SK-N-SH (cell line): ENCODE measurements around the gene MARK3. TPM values are rescaled to one million over a fixed set of nuclear protein-coding genes. Genes with fewer than 3 reads are reported as not detected.

Source experiments
- CTCF ChIA-PET: fragments of 300-600, 350-600 bp; formaldehyde crosslinking; extraction: SDS; loops from one replicate; lab custom pipeline; 2021; lab: Yijun Ruan, JAX
- POLR2A ChIA-PET: fragments of 350-600 bp; sonication (Branson Sonifier 250); formaldehyde crosslinking; extraction: SDS; loops from one replicate; lab custom pipeline; 2020; ENCODE audit warnings: antibody characterized with exemption, inconsistent platforms; lab: Yijun Ruan, JAX
- DNase-seq: peaks from one replicate; pipeline ENCODE4 v3.0.0; 2012
- H2AFZ ChIP-seq: fragments of 200-600 bp; sonication (generic); 2 replicates; pipeline ENCODE4 v1.8.1; 2016; ENCODE audit warnings: antibody characterized with exemption, mild to moderate bottlenecking, low read depth
- H3F3A ChIP-seq: fragments of 200-600 bp; sonication (generic); replicated peaks from 2 replicates; pipeline ENCODE3; 2016; ENCODE audit warnings: antibody characterized with exemption, mild to moderate bottlenecking; ENCODE audit not compliant: insufficient read depth
- H3K27ac ChIP-seq, 2 experiments: fragments of 200-500 bp in 1 of 2; fragments of 200-600 bp in 1 of 2; sonication (Bioruptor generic) in 1 of 2; sonication (generic), shearing (Covaris generic) in 1 of 2; 2 replicates each; pipeline versions ENCODE4 v1.5.1 to v1.6.1; 2014 to 2016; ENCODE audit warnings: low read depth in 2 of 2, inconsistent platforms in 1 of 2, low read length in 1 of 2, mild to moderate bottlenecking in 1 of 2, mixed read lengths in 1 of 2
- H3K27me3 ChIP-seq: fragments of 200-600 bp; sonication (generic), shearing (Covaris generic); 2 replicates; pipeline ENCODE4 v1.6.1; 2016; ENCODE audit warnings: mixed run types; ENCODE audit not compliant: insufficient read depth
- H3K36me3 ChIP-seq, 2 experiments: fragments of 200-500 bp in 1 of 2; fragments of 200-600 bp in 1 of 2; sonication (Bioruptor generic) in 1 of 2; sonication (generic) in 1 of 2; replicated peaks in 1 of 2; 2 replicates each; pipeline versions ENCODE3 to v1.5.1; 2014 to 2016; ENCODE audit warnings: low read length in 1 of 2, mild to moderate bottlenecking in 1 of 2; ENCODE audit not compliant: insufficient read depth in 2 of 2, control insufficient read depth in 1 of 2
- H3K4me1 ChIP-seq, 2 experiments: fragments of 200-500 bp in 1 of 2; fragments of 200-600 bp in 1 of 2; sonication (Bioruptor generic) in 1 of 2; sonication (generic), shearing (Covaris generic) in 1 of 2; 2 replicates each; pipeline versions ENCODE4 v1.5.1 to v1.6.1; 2014 to 2016; ENCODE audit warnings: low read depth in 1 of 2, low read length in 1 of 2, mixed run types in 1 of 2; ENCODE audit not compliant: insufficient read depth in 2 of 2, control insufficient read depth in 1 of 2
- H3K4me2 ChIP-seq: fragments of 200-600 bp; sonication (generic), shearing (Covaris generic); 2 replicates; pipeline ENCODE4 v1.6.1; 2017; ENCODE audit warnings: mixed run types
- H3K4me3 ChIP-seq, 2 experiments: fragments of 200-500 bp in 1 of 2; fragments of 200-600 bp in 1 of 2; sonication (Bioruptor generic) in 1 of 2; sonication (generic), shearing (Covaris generic) in 1 of 2; 2 replicates each; pipeline versions ENCODE4 v1.5.1 to v1.8.1; 2014 to 2016; ENCODE audit warnings: low read depth in 2 of 2, inconsistent platforms in 1 of 2, low read length in 1 of 2, mild to moderate bottlenecking in 1 of 2, mixed read lengths in 1 of 2, moderate library complexity in 1 of 2
- H3K79me2 ChIP-seq: fragments of 200-600 bp; sonication (generic); 2 replicates; pipeline ENCODE4 v1.8.1; 2017; ENCODE audit warnings: mild to moderate bottlenecking; ENCODE audit not compliant: insufficient read depth
- H3K9ac ChIP-seq: fragments of 200-600 bp; sonication (generic); 2 replicates; pipeline ENCODE4 v1.6.1; 2017; ENCODE audit warnings: mixed run types
- H3K9me2 ChIP-seq: fragments of 200-600 bp; sonication (generic); 2 replicates; pipeline ENCODE4 v1.6.1; 2017; ENCODE audit warnings: mixed run types
- H3K9me3 ChIP-seq: fragments of 200-600 bp; sonication (generic); 2 replicates; pipeline ENCODE4 v1.6.1; 2017; ENCODE audit warnings: mixed run types, mild to moderate bottlenecking, moderate library complexity
- H4K20me1 ChIP-seq: fragments of 200-600 bp; sonication (generic); 2 replicates; pipeline ENCODE4 v1.6.1; 2017; ENCODE audit warnings: mild to moderate bottlenecking, mixed run types; ENCODE audit not compliant: insufficient read depth
- CHD2 ChIP-seq: fragments of 150-350 bp; IDR thresholded peaks from 2 replicates; pipeline ENCODE4 v1.6.1; 2018; ENCODE audit warnings: low read length; ENCODE audit not compliant: partially characterized antibody
- CTCF ChIP-seq: fragments of 200-600 bp; sonication (generic); IDR thresholded peaks from 2 replicates; pipeline ENCODE4 v1.6.1; 2017; ENCODE audit warnings: antibody characterized with exemption, mild to moderate bottlenecking, moderate library complexity
- FOSL2 ChIP-seq: IDR thresholded peaks from 2 replicates; pipeline ENCODE4 v1.4.0; 2012; ENCODE audit warnings: low read depth, mild to moderate bottlenecking, moderate library complexity, borderline replicate concordance
- FOXM1 ChIP-seq: IDR thresholded peaks from 2 replicates; pipeline ENCODE4 v1.4.0; 2012; ENCODE audit warnings: low read depth, mild to moderate bottlenecking
- IRF3 ChIP-seq: fragments of 150-350 bp; IDR thresholded peaks from 2 replicates; pipeline ENCODE4 v1.6.1; 2016; ENCODE audit warnings: mild to moderate bottlenecking, low read depth, low read length
- MEF2A ChIP-seq: IDR thresholded peaks from 2 replicates; pipeline ENCODE4 v1.4.0; 2012; ENCODE audit warnings: low read depth, borderline replicate concordance
- MXI1 ChIP-seq: IDR thresholded peaks from 2 replicates; pipeline ENCODE4 v1.6.1; 2012; ENCODE audit warnings: mild to moderate bottlenecking, low read depth, low read length, improper control_type of control experiment
- NRF1 ChIP-seq: IDR thresholded peaks from 2 replicates; pipeline ENCODE4 v1.6.1; 2012; ENCODE audit warnings: low read depth, mild to moderate bottlenecking, low read length
- PBX3 ChIP-seq: IDR thresholded peaks from 2 replicates; pipeline ENCODE4; 2012
- POLR2AphosphoS5 ChIP-seq: IDR thresholded peaks from 2 replicates; pipeline ENCODE4 v1.6.1; 2012; ENCODE audit warnings: low read depth, low read length
- RCOR1 ChIP-seq: fragments of 150-350 bp; IDR thresholded peaks from 2 replicates; pipeline ENCODE4 v1.6.1; 2017; ENCODE audit warnings: antibody characterized with exemption, low read length
- RFX5 ChIP-seq: IDR thresholded peaks from 2 replicates; pipeline ENCODE4 v1.6.1; 2012; ENCODE audit warnings: mild to moderate bottlenecking, improper control_type of control experiment, low read length
- RXRA ChIP-seq: IDR thresholded peaks from 2 replicates; pipeline ENCODE4 v1.4.0; 2012; ENCODE audit warnings: low read depth, mild to moderate bottlenecking, borderline replicate concordance
- SMC3 ChIP-seq: IDR thresholded peaks from 2 replicates; pipeline ENCODE4 v1.6.1; 2012; ENCODE audit warnings: low read depth, low read length, improper control_type of control experiment
- TCF12 ChIP-seq: IDR thresholded peaks from 2 replicates; pipeline ENCODE4 v1.4.0; 2012
- YY1 ChIP-seq: IDR thresholded peaks from 2 replicates; pipeline ENCODE4 v1.4.0; 2012; ENCODE audit warnings: low read depth, mild to moderate bottlenecking
- WGBS: methylation state at CpG from one replicate; pipeline ENCODE4 v1.1.6; 2017; ENCODE audit warnings: low lambda C conversion rate; 5-methylcytosine and 5-hydroxymethylcytosine counted together
- polyA plus RNA-seq, 3 experiments: library from polyadenylated mRNA; depleted of rRNA; stranded (reverse); fragments of >200 nt; gene quantifications; 2 replicates each; pipeline ENCODE4 v1.2.3, GENCODE V29; 2012

MARK3 gene
- polyA plus RNA-seq, 1 of the 3 experiments (the other 2 are of a cell fraction) = 73.4 TPM

GRCh38 chr14:103343905-103344797, 41.1 kb upstream of the MARK3 start:
- CTCF ChIA-PET = interaction anchor here (0.9 to 4.8 kb wide), 5 partner anchors 10 to 239 kb away, joined by 3 to 19 read pairs (median 8); no protein-coding TSS in a partner anchor
- no peak for TF ChIP-seq SMC3
- no peak for TF ChIP-seq RCOR1
- peak; percentile 25; the same call in 1 of the 2 replicates for TF ChIP-seq POLR2AphosphoS5
- TF ChIP-seq, all 33 proteins: peak for 1
- Histone ChIP-seq H3K79me2 (peaks cover 6% of the 10 kb centered on the region; the same call in 1 of the 2 replicates), H4K20me1 (peaks cover 24% of the 10 kb centered on the region), H3F3A (peaks cover 70% of the 10 kb centered on the region), H3K9me3 (no peaks in the 10 kb centered on the region), H3K27ac (no peak overlapping the region), H3K36me3 (peaks cover 60% of the 10 kb centered on the region in 2 experiments), H2AFZ (no peak overlapping the region), H3K4me1 (no peaks in the 10 kb centered on the region), H3K4me2 (no peak overlapping the region), H3K9ac (no peak overlapping the region), H3K9me2 (no peaks in the 10 kb centered on the region), H3K4me3 (no peak overlapping the region), H3K27me3 (no peaks in the 10 kb centered on the region)
- no peak for DNase-seq
- WGBS = 89% methylated on average over 5 of the region's 5 CpGs
- POLR2A ChIA-PET = interaction anchor here (4.0 kb wide), 1 partner anchor 10 kb away, joined by 21 read pairs; the partner anchor contains the start of gene EIF5

- no peak overlapping the region for H3K4me2 ChIP-seq
Observed at GRCh38 chr14:103346286-103346685, 38.9 kb upstream of the MARK3 start.

More at GRCh38 chr14:103346286-103346685, 38.9 kb upstream of the MARK3 start:
- 45% methylated on average over 3 of the region's 3 CpGs for WGBS
- H3K4me1 ChIP-seq = no peaks in the 10 kb centered on the region
- peaks cover 38 to 39% of the 10 kb centered on the region in 2 experiments for H3K36me3 ChIP-seq
- no peak overlapping the region for H3K4me3 ChIP-seq
- peaks cover 51% of the 10 kb centered on the region for H3F3A ChIP-seq
- no peaks in the 10 kb centered on the region for H3K9me3 ChIP-seq
- CTCF ChIA-PET = interaction anchor here (1.7 kb wide), 1 partner anchor 11 kb away, joined by 4 read pairs; no protein-coding TSS in a partner anchor
- no peaks in the 10 kb centered on the region for H3K9me2 ChIP-seq
- DNase-seq = no peak
- H4K20me1 ChIP-seq = peaks cover 9% of the 10 kb centered on the region; the same call in 1 of the 2 replicates
- H3K27ac ChIP-seq = no peak overlapping the region
- no peak for TF ChIP-seq YY1
- no peak for TF ChIP-seq CHD2
- TF ChIP-seq NRF1 = no peak
- TF ChIP-seq RXRA = no peak
- TF ChIP-seq CTCF = no peak
- no peak for TF ChIP-seq RFX5
- no peak for TF ChIP-seq FOSL2
- TF ChIP-seq MXI1 = no peak
- no peak for TF ChIP-seq SMC3
- TF ChIP-seq MEF2A = no peak
- TF ChIP-seq PBX3 = no peak
- no peak for TF ChIP-seq IRF3
- no peak for TF ChIP-seq TCF12
- no peak for TF ChIP-seq FOXM1
- TF ChIP-seq, all 33 proteins: peak for 0
- Histone ChIP-seq H2AFZ (no peak overlapping the region), H3K79me2 (no peaks in the 10 kb centered on the region), H3K9ac (no peak overlapping the region), H3K27me3 (no peaks in the 10 kb centered on the region)
- POLR2A ChIA-PET = interaction anchor here (0.6 to 4.0 kb wide), 2 partner anchors 12 to 88 kb away, joined by 3 to 21 read pairs; partner anchors contain the start of gene EIF5
